DND-41 (cell line): ENCODE data around the gene SNORC.

Source experiments
- ATAC-seq: fragments of 200-7000 bp; cut with Tn5 transposase; 3 replicates; pipeline ENCODE4 v1.9.1; 2021; ENCODE audit warnings: low read depth; ENCODE audit not compliant: insufficient read depth
- DNase-seq: peaks from one replicate; pipeline ENCODE4 v3.0.0-alpha.2; 2020
- H2AFZ ChIP-seq: 2 replicates; pipeline ENCODE4 v1.6.0; 2012; ENCODE audit warnings: low read depth, low read length
- H3K27ac ChIP-seq: 2 replicates; pipeline ENCODE4 v1.5.1; 2012; ENCODE audit warnings: low read length, inconsistent platforms
- H3K27me3 ChIP-seq: fragments of 200-600 bp; sonication (generic); 2 replicates; pipeline ENCODE4 v1.6.0; 2012; ENCODE audit warnings: low read length, mild to moderate bottlenecking, inconsistent platforms; ENCODE audit not compliant: insufficient read depth, poor library complexity
- H3K36me3 ChIP-seq: 2 replicates; pipeline ENCODE4 v1.5.1; 2012; ENCODE audit warnings: low read length, inconsistent platforms; ENCODE audit not compliant: insufficient read depth
- H3K4me1 ChIP-seq: 2 replicates; pipeline ENCODE4 v1.5.1; 2012; ENCODE audit warnings: mild to moderate bottlenecking, low read length; ENCODE audit not compliant: insufficient read depth
- H3K4me2 ChIP-seq: 2 replicates; pipeline ENCODE4 v1.6.0; 2012; ENCODE audit warnings: mild to moderate bottlenecking, moderate library complexity, low read length, inconsistent platforms; ENCODE audit not compliant: insufficient read depth
- H3K4me3 ChIP-seq, 2 experiments: fragments of 200-600 bp in 1 of 2; shearing (Covaris generic) in 1 of 2; 2 replicates each; pipeline ENCODE4 v1.5.1; 2012 to 2016; ENCODE audit warnings: inconsistent platforms in 2 of 2, low read length in 2 of 2, mild to moderate bottlenecking in 2 of 2, low read depth in 1 of 2, moderate library complexity in 1 of 2
- H3K79me2 ChIP-seq: 2 replicates; pipeline ENCODE4 v1.6.0; 2012; ENCODE audit warnings: low read length, inconsistent platforms; ENCODE audit not compliant: insufficient read depth
- H3K9ac ChIP-seq: 2 replicates; pipeline ENCODE4 v1.6.0; 2012; ENCODE audit warnings: low read depth, mild to moderate bottlenecking, inconsistent platforms, low read length, moderate library complexity
- H3K9me3 ChIP-seq: 2 replicates; pipeline ENCODE4 v1.5.1; 2012; ENCODE audit warnings: low read length, moderate library complexity, mild to moderate bottlenecking, inconsistent platforms; ENCODE audit not compliant: insufficient read depth, severe bottlenecking
- H4K20me1 ChIP-seq: 2 replicates; pipeline ENCODE4 v1.6.0; 2012; ENCODE audit warnings: low read length; ENCODE audit not compliant: insufficient read depth
- EZH2 ChIP-seq: IDR thresholded peaks from 3 replicates; pipeline ENCODE4 v1.6.1; 2012; ENCODE audit warnings: borderline replicate concordance, low read depth, mild to moderate bottlenecking, moderate library complexity, low read length, inconsistent platforms; ENCODE audit not compliant: severe bottlenecking
- TF ChIP-seq, protein P1 (sequence below): IDR thresholded peaks from 2 replicates; pipeline ENCODE4 v1.5.1; 2012; ENCODE audit warnings: borderline replicate concordance, low read length, moderate library complexity, mild to moderate bottlenecking; ENCODE audit not compliant: poor library complexity, severe bottlenecking; ENCODE audit errors: extremely low read depth

Gene SNORC

DNA sequence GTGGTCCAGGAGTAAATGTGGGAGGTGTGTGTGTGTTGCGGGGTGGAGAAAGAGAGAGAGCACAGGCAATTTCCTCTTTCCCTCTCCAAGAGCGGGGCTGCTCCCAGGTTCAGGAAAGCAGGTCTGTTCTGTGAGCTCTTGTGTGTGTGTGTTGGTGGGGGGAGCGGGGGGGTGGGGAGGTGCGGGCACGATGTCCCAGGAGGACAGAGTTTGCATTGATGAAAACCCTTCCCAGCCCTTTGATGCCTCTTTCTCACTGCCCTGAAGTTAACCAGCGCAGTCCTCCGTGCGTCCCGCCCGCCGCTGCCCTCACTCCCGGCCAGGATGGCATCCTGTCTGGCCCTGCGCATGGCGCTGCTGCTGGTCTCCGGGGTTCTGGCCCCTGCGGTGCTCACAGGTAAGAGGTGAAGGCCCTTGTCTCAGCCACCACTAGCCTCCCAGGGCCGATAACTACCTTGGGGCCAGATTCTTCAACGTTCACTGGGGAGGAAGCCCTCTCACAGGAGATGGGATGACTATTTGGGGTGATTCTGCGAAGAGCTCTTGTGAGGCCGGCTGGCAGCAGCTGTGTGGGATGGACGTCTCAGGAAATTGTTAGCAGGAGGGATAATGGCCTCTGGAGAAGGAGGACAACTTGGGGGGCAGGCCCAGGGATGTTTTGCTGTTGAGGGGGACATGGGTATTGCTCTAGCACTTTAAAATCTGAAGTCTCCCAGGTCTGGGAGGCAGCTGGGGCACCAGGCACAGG is at the start of gene SNORC:
Gene SNORC (plus strand): TSS at position 247 of the 748 bp plus-strand sequence. CDS start 78 bp downstream, at position 325.
- ATAC-seq (no peak), DNase-seq (no peak)
- no peak within 1 kb of the TSS for H3K4me3 ChIP-seq
- H3K79me2 ChIP-seq, result no peaks in the 10 kb centered on the region
- H3K9ac ChIP-seq, result no peak within 1 kb of the TSS
- no peaks in the 10 kb centered on the region for H3K4me1 ChIP-seq
- H3K9me3 ChIP-seq, result no peaks in the 10 kb centered on the region
- no peaks in the 10 kb centered on the region for H3K36me3 ChIP-seq
- no peaks in the 10 kb centered on the region for H4K20me1 ChIP-seq
- no peak within 1 kb of the TSS for H3K27ac ChIP-seq
- TF ChIP-seq EZH2, result no peak
- TF ChIP-seq, protein P1, sequence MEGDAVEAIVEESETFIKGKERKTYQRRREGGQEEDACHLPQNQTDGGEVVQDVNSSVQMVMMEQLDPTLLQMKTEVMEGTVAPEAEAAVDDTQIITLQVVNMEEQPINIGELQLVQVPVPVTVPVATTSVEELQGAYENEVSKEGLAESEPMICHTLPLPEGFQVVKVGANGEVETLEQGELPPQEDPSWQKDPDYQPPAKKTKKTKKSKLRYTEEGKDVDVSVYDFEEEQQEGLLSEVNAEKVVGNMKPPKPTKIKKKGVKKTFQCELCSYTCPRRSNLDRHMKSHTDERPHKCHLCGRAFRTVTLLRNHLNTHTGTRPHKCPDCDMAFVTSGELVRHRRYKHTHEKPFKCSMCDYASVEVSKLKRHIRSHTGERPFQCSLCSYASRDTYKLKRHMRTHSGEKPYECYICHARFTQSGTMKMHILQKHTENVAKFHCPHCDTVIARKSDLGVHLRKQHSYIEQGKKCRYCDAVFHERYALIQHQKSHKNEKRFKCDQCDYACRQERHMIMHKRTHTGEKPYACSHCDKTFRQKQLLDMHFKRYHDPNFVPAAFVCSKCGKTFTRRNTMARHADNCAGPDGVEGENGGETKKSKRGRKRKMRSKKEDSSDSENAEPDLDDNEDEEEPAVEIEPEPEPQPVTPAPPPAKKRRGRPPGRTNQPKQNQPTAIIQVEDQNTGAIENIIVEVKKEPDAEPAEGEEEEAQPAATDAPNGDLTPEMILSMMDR, result no peak
- no peaks in the 10 kb centered on the region for H3K27me3 ChIP-seq
- no peak within 1 kb of the TSS for H2AFZ ChIP-seq
- H3K4me2 ChIP-seq, result no peak within 1 kb of the TSS

DNA sequence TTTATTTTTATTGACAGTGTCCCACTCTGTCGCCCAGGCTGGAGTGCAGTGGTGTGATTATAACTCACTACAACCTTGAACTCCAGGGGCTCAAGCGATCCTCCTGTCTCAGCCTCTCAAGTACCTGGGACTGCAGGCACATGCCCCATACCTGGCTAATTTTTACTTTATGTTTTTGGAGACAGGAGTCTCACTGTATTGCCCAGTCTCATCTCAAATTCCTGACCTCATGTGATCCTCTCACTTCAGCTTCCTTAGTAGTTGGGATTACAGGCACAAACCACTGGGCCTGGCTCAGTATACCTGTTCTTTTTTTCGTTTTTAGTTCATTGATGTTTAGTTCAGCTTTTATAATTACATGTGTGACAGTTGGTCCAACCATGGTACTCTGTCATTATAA is 40.1 kb upstream of the SNORC start:
- no peak overlapping the region for H3K4me3 ChIP-seq
- H2AFZ ChIP-seq, result no peak overlapping the region
- peaks cover 66% of the 10 kb centered on the region for H3K36me3 ChIP-seq
- H3K9me3 ChIP-seq, result no peaks in the 10 kb centered on the region
- H3K27me3 ChIP-seq, result no peaks in the 10 kb centered on the region
- no peaks in the 10 kb centered on the region for H4K20me1 ChIP-seq
- H3K4me1 ChIP-seq, result no peaks in the 10 kb centered on the region
- H3K4me2 ChIP-seq, result no peak overlapping the region
- no peak for ATAC-seq
- no peak for TF ChIP-seq EZH2
- TF ChIP-seq, protein P1, result no peak
- no peak overlapping the region for H3K9ac ChIP-seq
- DNase-seq, result no peak
- peaks cover 3% of the 10 kb centered on the region; the same call in 1 of the 2 replicates for H3K79me2 ChIP-seq
- no peak overlapping the region for H3K27ac ChIP-seq

GRCh38 chr2:232831496-232831895 is 38.6 kb upstream of the SNORC start:
- H3K79me2 ChIP-seq, result peaks cover 3% of the 10 kb centered on the region; the same call in 1 of the 2 replicates
- H3K9me3 ChIP-seq, result no peaks in the 10 kb centered on the region
- H3K4me3 ChIP-seq, result no peak overlapping the region
- no peak for ATAC-seq
- no peak overlapping the region for H2AFZ ChIP-seq
- no peak overlapping the region for H3K4me2 ChIP-seq
- no peak overlapping the region for H3K27ac ChIP-seq
- peaks cover 1% of the 10 kb centered on the region; the same call in 1 of the 2 replicates for H3K4me1 ChIP-seq
- H3K36me3 ChIP-seq, result peaks cover 72% of the 10 kb centered on the region
- no peaks in the 10 kb centered on the region for H4K20me1 ChIP-seq
- TF ChIP-seq, protein P1, result no peak
- TF ChIP-seq EZH2, result no peak
- no peak overlapping the region for H3K9ac ChIP-seq
- no peaks in the 10 kb centered on the region for H3K27me3 ChIP-seq
- no peak for DNase-seq
